NCI-H82 treated with DMSO at 0.1 percent for 48 hours (cell line): Measurements from ENCODE around the gene PDPK1.
A peak's percentile ranks its signal among the peaks of the same experiment; 100 is the strongest.
"Not testable (repeated sequence)": the region's sequence is repeated elsewhere in the genome, so short reads cannot be mapped to it uniquely, and the experiment has no call there.

Experiments
- DNase-seq: peaks from one replicate; lab custom pipeline; 2025; ENCODE audit not compliant: unreplicated experiment; lab: John Stamatoyannopoulos, UW

PDPK1 gene

GRCh38 chr16:2586901-2587480 is 49.2 kb downstream of the PDPK1 start:
- DNase-seq = no peak

DNA sequence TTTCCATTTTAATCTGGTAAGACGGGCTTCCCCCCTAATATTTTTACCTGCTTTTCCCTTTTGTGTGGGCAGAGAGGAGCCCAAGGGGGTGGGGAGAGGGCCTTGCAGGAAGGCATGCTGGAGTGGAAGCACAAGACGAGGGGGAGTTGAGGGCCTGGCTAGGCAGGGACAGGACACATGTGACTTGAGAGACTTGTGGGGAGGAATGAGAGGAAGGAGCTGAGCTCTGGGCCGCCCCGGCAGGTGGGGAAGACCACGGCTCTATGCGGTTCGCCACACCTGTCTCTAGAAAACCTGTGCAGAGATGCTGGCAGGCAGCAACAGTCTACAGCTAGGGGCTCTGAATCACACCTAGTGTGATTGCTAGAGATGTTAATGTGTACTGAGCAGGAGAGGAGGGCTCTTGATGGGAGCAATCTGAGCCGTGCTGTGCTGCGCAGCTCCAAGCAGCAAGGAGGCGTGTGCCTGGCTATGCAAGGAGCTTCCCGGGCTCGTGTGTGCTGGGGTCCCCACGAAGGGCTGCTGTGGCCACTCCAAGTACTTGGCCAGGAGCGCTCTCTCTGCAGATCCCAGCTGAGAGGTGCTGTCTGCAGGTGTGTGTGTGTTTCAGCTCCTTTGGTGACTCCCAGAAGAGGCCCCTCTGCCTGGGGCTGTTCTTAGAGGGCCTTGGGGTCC is 50.2 kb downstream of the PDPK1 start:
- DNase-seq = no peak

GRCh38 chr16:2591476-2592240 is 53.8 kb downstream of the PDPK1 start:
- DNase-seq = no peak

DNA sequence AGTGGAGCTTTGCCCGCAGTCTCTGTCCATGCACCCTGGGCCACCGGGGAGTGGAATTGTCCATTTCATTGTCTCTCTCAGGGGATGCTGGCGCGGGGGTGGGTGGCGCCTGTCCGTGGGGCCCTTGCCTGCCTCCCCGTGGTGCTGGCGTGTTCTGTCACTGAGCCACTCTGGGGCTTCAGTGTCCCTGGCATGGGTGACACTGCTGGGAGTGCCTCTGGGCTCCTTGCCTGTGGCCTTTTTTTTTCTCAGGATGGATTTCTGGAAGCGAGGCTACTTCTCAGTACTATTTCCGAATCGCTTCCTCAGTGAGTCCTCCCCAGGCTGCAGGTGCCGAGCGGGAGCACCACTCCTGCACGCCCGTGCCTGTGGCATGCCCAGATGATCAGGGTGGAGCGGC is 55.0 kb downstream of the PDPK1 start:
- no peak for DNase-seq

- no peak for DNase-seq
These were observed 57.8 kb downstream of the PDPK1 start for GRCh38 chr16:2595393-2596205.

GRCh38 chr16:2596747-2597559 is 59.1 kb downstream of the PDPK1 start:
- no peak for DNase-seq

GRCh38 chr16:2597560-2597902 is 59.7 kb downstream of the PDPK1 start:
- DNase-seq = no peak

DNA sequence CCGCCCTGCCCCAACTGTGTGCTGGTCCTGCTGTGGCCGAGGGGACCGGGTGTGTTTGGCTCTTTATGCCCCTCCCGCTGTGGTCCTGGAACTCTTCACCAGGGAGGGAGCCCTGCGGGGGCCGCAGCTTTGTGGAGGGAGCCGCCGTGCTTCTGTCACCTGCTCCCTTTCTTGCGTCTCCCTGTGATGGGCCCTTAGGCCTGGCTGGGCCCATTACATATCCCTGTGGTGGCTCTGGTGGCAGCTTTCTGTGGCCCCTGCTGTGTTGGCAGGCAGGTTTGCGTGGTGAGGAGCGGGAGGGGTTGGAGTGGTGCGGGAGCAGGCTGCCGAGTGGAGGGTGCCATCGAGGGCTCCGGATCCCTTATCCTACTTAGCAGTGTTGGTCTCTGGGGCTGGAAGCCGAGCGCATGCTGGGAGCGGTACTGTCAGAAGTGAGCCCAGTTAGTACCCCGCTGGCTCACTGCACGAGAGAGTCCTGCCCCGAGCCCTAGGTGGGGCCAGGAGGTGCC is 60.4 kb downstream of the PDPK1 start:
- DNase-seq = no peak

- DNase-seq = no peak
These were observed 60.9 kb downstream of the PDPK1 start for GRCh38 chr16:2598723-2599122.

DNA sequence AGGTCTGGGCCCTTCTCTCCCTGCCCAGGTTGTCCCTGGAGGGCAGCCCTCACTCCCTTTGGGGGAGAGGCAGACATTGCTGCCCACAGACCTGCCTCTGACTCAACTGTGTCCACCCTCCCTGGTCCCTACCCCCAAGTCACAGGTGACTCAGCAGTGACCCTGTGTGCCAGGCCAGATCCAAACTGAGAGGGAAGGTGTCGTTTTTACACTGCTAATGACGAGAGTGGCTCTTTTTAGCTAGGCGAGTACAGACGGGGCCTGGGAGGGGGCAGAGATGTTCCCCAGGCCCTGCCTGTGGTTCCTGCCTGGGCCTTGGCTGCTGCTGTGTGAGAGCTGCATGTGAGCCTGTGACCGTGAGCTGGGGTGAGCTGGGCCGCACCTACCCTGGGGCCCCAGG is 61.3 kb downstream of the PDPK1 start:
- not testable (repeated sequence) for DNase-seq

- not testable (repeated sequence) for DNase-seq
These were observed 62.0 kb downstream of the PDPK1 start for GRCh38 chr16:2599785-2600184.

GRCh38 chr16:2601301-2602025 is 63.6 kb downstream of the PDPK1 start:
- not testable (repeated sequence) for DNase-seq

DNA sequence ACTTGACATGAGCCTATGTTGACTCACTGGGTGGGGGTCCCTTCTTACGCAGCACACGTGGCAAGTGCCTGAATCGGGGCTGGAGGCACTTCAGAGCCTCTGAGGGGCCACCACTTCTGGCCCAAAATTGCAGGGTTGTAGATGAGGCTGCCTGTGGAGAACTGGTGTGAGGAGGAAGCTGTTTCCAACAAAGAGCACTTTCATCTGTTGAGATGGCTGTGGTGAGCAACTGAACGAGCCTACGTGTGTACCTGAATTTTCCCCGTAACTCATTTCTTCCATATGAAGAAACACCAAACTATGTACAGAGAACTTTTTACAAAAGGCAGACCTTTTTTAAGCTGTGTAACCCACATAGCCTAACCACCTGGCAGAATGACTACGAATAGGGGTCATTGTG is 64.4 kb downstream of the PDPK1 start:
- DNase-seq = not testable (repeated sequence)

- peak; percentile 85 for DNase-seq
These were observed 65.6 kb downstream of the PDPK1 start for GRCh38 chr16:2603165-2604015.

DNA sequence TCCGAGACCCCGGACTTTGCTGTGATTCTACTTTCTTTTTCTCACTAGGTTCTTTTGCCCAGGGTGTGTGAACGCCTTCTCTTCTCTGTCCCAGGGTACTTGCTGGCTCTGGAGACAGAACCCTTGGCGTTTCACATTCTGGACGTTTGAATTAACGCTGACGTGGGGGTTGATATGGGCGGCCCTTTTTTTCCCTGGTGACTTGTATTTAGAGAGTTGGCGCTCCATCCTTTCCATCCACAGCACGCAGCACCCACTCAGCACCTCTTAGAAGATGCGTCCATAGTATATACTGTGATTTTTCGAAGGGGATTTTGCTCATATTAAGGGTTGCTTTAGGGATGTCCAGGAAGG is 66.2 kb downstream of the PDPK1 start:
- DNase-seq = not testable (repeated sequence)

DNA sequence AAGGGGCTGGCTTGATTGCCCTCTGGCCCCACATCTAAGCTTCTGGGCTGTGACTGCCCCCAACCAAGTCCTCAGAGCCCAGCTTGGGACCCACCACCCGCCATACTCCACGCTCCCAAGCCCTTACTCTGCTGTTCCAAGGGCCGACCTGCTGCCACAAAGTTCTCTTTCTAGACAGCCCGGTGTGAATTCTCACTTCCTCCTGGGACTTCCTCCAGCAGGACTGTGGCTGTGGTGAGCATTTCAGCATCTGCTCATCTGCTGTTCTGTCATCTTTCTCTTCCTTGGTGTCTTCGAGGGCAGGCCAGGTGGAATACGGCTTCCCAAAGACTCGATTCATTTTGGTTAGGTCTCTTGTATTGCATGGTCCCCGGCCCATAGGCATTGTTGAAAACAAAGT is 69.0 kb downstream of the PDPK1 start:
- not testable (repeated sequence) for DNase-seq

GRCh38 chr16:2609345-2609744 is 71.5 kb downstream of the PDPK1 start:
- not testable (repeated sequence) for DNase-seq

DNA sequence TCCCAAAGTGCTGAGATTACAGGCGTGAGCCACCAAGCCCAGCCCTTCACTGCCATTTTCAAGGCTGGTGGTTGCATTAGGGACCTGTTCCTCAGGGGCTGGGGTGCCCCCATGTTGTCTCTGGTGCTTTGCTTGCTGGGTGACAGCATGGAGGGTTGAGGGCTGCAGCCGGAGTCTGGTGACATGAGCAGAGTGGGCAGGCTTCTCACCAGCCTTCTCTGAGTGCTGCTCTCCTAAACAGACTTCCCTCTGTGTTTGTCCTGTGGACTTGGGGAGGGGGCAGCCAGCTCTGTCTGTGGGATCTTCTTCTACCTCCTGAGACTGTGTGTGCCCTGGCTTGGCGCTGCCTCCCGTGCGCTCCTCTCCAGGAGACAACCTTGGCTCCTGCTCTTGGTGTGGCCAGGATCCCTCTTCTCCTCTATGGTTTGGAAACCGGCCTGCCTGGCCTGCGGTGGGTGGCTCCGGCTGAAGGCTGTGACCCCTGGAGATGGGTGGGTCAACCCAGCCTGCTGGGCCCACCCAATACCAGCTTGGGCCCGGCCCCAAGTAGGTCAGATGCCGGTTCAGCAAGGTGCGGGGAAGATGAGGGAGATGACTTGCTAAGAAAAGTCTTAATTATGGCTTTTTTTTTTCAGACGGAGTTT is 72.1 kb downstream of the PDPK1 start:
- DNase-seq = no peak
